H1 (cell line): Measurements from ENCODE around the gene ZFAND5. TPM values are rescaled to one million over a fixed set of nuclear protein-coding genes. Genes with fewer than 3 reads are reported as not detected.

Experiments used
- CTCF ChIA-PET: fragments of 300-600 bp; sonication (Branson Sonifier 250); formaldehyde crosslinking; loops from one replicate; lab custom pipeline; 2021; ENCODE audit not compliant: partially characterized antibody; lab: Charles Lee
- POLR2A ChIA-PET: fragments of 300-600 bp; sonication (Branson Sonifier 250); formaldehyde crosslinking; loops from one replicate; lab custom pipeline; 2021; ENCODE audit warnings: inconsistent platforms; ENCODE audit not compliant: partially characterized antibody; lab: Charles Lee
- DNase-seq, 2 experiments: peaks; one replicate each; pipeline versions ENCODE4 v3.0.0 to v3.0.0-alpha.2; 2010 to 2022; ENCODE audit warnings: low spot score in 2 of 2, low read depth in 1 of 2, mixed read lengths in 1 of 2
- FAIRE-seq: peaks from 2 replicates; lab custom pipeline; 2011; peaks lifted over from hg19 to GRCh38; lab: Jason Lieb, UNC
- H2AFZ ChIP-seq: 2 replicates; pipeline ENCODE4 v1.8.1; 2012; ENCODE audit warnings: low read length, inconsistent platforms
- H2AK5ac ChIP-seq: 2 replicates; pipeline ENCODE4 v1.6.1; 2013; ENCODE audit warnings: low read depth, low read length
- H2BK120ac ChIP-seq: replicated peaks from 2 replicates; pipeline ENCODE3; 2013; ENCODE audit warnings: low read depth, low read length, inconsistent platforms
- H2BK12ac ChIP-seq: 2 replicates; pipeline ENCODE4 v1.6.1; 2013; ENCODE audit warnings: low read depth, low read length
- H2BK15ac ChIP-seq: 2 replicates; pipeline ENCODE4 v1.6.1; 2013; ENCODE audit warnings: low read length
- H2BK20ac ChIP-seq: 2 replicates; pipeline ENCODE4 v1.6.1; 2013; ENCODE audit warnings: low read length
- H2BK5ac ChIP-seq: 2 replicates; pipeline ENCODE4 v1.6.1; 2013; ENCODE audit warnings: low read depth, low read length
- H3K14ac ChIP-seq: 2 replicates; pipeline ENCODE4 v1.6.1; 2013; ENCODE audit warnings: inconsistent platforms; ENCODE audit not compliant: insufficient read length
- H3K18ac ChIP-seq: 2 replicates; pipeline ENCODE4 v1.6.1; 2013; ENCODE audit warnings: low read length; ENCODE audit errors: extremely low read depth
- H3K23ac ChIP-seq: 2 replicates; pipeline ENCODE4 v1.6.1; 2013; ENCODE audit warnings: inconsistent platforms; ENCODE audit not compliant: insufficient read length
- H3K23me2 ChIP-seq: 2 replicates; pipeline ENCODE4 v1.6.1; 2013; ENCODE audit warnings: low read depth, low read length
- H3K27ac ChIP-seq: 2 replicates; pipeline ENCODE4 v1.6.1; 2011; ENCODE audit warnings: low read depth, low read length, inconsistent platforms
- H3K27me3 ChIP-seq, 4 experiments: replicated peaks in 1 of 4; 1 replicate in 1 of 4; 2 replicates in 3 of 4; pipeline versions ENCODE4 v1.6.1 to v1.8.1; 2011 to 2013; ENCODE audit warnings: low read length in 3 of 4, mild to moderate bottlenecking in 3 of 4, inconsistent platforms in 2 of 4, mixed read lengths in 2 of 4, moderate library complexity in 1 of 4; ENCODE audit not compliant: control insufficient read depth in 3 of 4, insufficient read depth in 3 of 4; ENCODE audit errors: extremely low read depth in 1 of 4
- H3K36me3 ChIP-seq, 4 experiments: 2 replicates each; pipeline versions ENCODE4 v1.6.1 to v1.8.1; 2011 to 2013; ENCODE audit warnings: mild to moderate bottlenecking in 4 of 4, low read length in 3 of 4, moderate library complexity in 2 of 4, control low read depth in 1 of 4, inconsistent platforms in 1 of 4; ENCODE audit not compliant: insufficient read depth in 4 of 4, control insufficient read depth in 2 of 4
- H3K4ac ChIP-seq: replicated peaks from 2 replicates; pipeline ENCODE3; 2013; ENCODE audit warnings: low read length, low read depth, mixed read lengths, inconsistent platforms; ENCODE audit not compliant: insufficient read length
- H3K4me1 ChIP-seq, 4 experiments: replicated peaks in 1 of 4; 1 replicate in 1 of 4; 2 replicates in 3 of 4; pipeline versions ENCODE4 v1.6.1 to v1.8.1; 2011 to 2013; ENCODE audit warnings: low read length in 3 of 4, inconsistent platforms in 2 of 4, mixed read lengths in 1 of 4; ENCODE audit not compliant: insufficient read depth in 4 of 4, control insufficient read depth in 3 of 4
- H3K4me2 ChIP-seq, 2 experiments: 2 replicates each; pipeline versions ENCODE4 v1.6.1 to v1.8.1; 2011 to 2013; ENCODE audit warnings: low read depth in 2 of 2, low read length in 2 of 2, control low read depth in 1 of 2, inconsistent platforms in 1 of 2, mild to moderate bottlenecking in 1 of 2; ENCODE audit not compliant: insufficient read depth in 1 of 2
- H3K4me3 ChIP-seq, 4 experiments: fragments of 200-600, 300-600 bp in 1 of 4; sonication (generic), shearing (Covaris generic), sonication (Bioruptor Twin) in 1 of 4; 2 replicates each; pipeline versions ENCODE4 v1.5.1 to v1.8.1; 2011 to 2016; ENCODE audit warnings: low read length in 4 of 4, low read depth in 3 of 4, control low read depth in 2 of 4, inconsistent platforms in 2 of 4, mild to moderate bottlenecking in 2 of 4, mixed read lengths in 1 of 4, moderate library complexity in 1 of 4; ENCODE audit not compliant: insufficient read depth in 2 of 4; ENCODE audit errors: extremely low read depth in 1 of 4
- H3K56ac ChIP-seq: replicated peaks from 2 replicates; pipeline ENCODE3; 2013; ENCODE audit warnings: low read depth, mild to moderate bottlenecking, mixed read lengths, low read length, inconsistent platforms; ENCODE audit not compliant: insufficient read length
- H3K79me1 ChIP-seq: 2 replicates; pipeline ENCODE4 v1.6.1; 2013; ENCODE audit warnings: low read depth, low read length, control low read depth
- H3K79me2 ChIP-seq, 2 experiments: 2 replicates each; pipeline versions ENCODE4 v1.6.1 to v1.8.1; 2012 to 2013; ENCODE audit warnings: low read length in 2 of 2, mild to moderate bottlenecking in 2 of 2, inconsistent platforms in 1 of 2; ENCODE audit not compliant: insufficient read depth in 2 of 2, control insufficient read depth in 1 of 2
- H3K9ac ChIP-seq, 4 experiments: replicated peaks in 1 of 4; 1 replicate in 1 of 4; 2 replicates in 3 of 4; pipeline versions ENCODE4 v1.6.1 to v1.8.1; 2011 to 2013; ENCODE audit warnings: low read depth in 3 of 4, low read length in 3 of 4, control low read depth in 2 of 4, mild to moderate bottlenecking in 2 of 4, moderate library complexity in 2 of 4, inconsistent platforms in 1 of 4; ENCODE audit errors: extremely low read depth in 1 of 4
- H3K9me3 ChIP-seq, 2 experiments: 2 replicates each; pipeline versions ENCODE4 v1.6.1 to v1.8.1; 2012 to 2013; ENCODE audit warnings: mild to moderate bottlenecking in 2 of 2, moderate library complexity in 2 of 2, control low read depth in 1 of 2, inconsistent platforms in 1 of 2, low read depth in 1 of 2, low read length in 1 of 2, mixed read lengths in 1 of 2; ENCODE audit not compliant: insufficient read depth in 2 of 2
- H4K20me1 ChIP-seq, 2 experiments: replicated peaks in 1 of 2; 2 replicates each; pipeline versions ENCODE3 to v1.8.1; 2011 to 2013; ENCODE audit warnings: inconsistent platforms in 2 of 2, low read length in 2 of 2, mild to moderate bottlenecking in 1 of 2; ENCODE audit not compliant: insufficient read depth in 2 of 2, control insufficient read depth in 1 of 2
- H4K5ac ChIP-seq: 2 replicates; pipeline ENCODE4 v1.6.1; 2013; ENCODE audit warnings: low read length, low read depth, mixed read lengths, inconsistent platforms; ENCODE audit not compliant: insufficient read length
- H4K8ac ChIP-seq: 2 replicates; pipeline ENCODE4 v1.8.0; 2013; ENCODE audit warnings: mild to moderate bottlenecking, moderate library complexity, low read length, inconsistent platforms; ENCODE audit not compliant: insufficient read depth; ENCODE audit errors: extremely low read depth
- H4K91ac ChIP-seq: replicated peaks from 2 replicates; pipeline ENCODE3; 2013; ENCODE audit warnings: low read length, mixed read lengths, inconsistent platforms; ENCODE audit not compliant: insufficient read length
- BCL11A ChIP-seq, 2 experiments: IDR thresholded peaks; one replicate each; pipeline ENCODE4 v1.6.1; 2011; ENCODE audit warnings: low read depth in 2 of 2, low read length in 2 of 2, mild to moderate bottlenecking in 2 of 2
- CTCF ChIP-seq, 3 experiments: IDR thresholded peaks; 1 replicate in 2 of 3; 2 replicates in 1 of 3; pipeline versions ENCODE4 v1.5.1 to v1.6.1; 2011; ENCODE audit warnings: low read length in 3 of 3, mild to moderate bottlenecking in 3 of 3, inconsistent platforms in 2 of 3, low read depth in 1 of 3, moderate library complexity in 1 of 3; ENCODE audit not compliant: insufficient read depth in 1 of 3; ENCODE audit errors: control extremely low read depth in 1 of 3
- EZH2 ChIP-seq: fragments of 200-600 bp; sonication (generic); IDR thresholded peaks from 2 replicates; pipeline ENCODE4 v1.7.1; 2012; ENCODE audit warnings: low read depth, mild to moderate bottlenecking, moderate library complexity, low read length, inconsistent platforms; ENCODE audit not compliant: severe bottlenecking
- GTF2F1 ChIP-seq: IDR thresholded peaks from 2 replicates; pipeline ENCODE4 v1.6.1; 2012; ENCODE audit warnings: low read depth, low read length, improper control_type of control experiment, borderline replicate concordance
- KDM4A ChIP-seq: IDR thresholded peaks from one replicate; pipeline ENCODE4 v1.7.1; 2012; ENCODE audit warnings: low read depth, mild to moderate bottlenecking, moderate library complexity, low read length, inconsistent platforms; ENCODE audit not compliant: severe bottlenecking
- MAFK ChIP-seq: IDR thresholded peaks from 2 replicates; pipeline ENCODE4 v1.6.1; 2012; ENCODE audit warnings: low read depth, mild to moderate bottlenecking, improper control_type of control experiment, low read length
- NRF1 ChIP-seq: IDR thresholded peaks from 2 replicates; pipeline ENCODE4 v1.6.1; 2011; ENCODE audit warnings: mild to moderate bottlenecking, low read depth, low read length, improper control_type of control experiment
- POLR2AphosphoS5 ChIP-seq: IDR thresholded peaks from 2 replicates; pipeline ENCODE4 v1.6.1; 2011; ENCODE audit warnings: low read depth, low read length
- POU5F1 ChIP-seq: IDR thresholded peaks from 2 replicates; pipeline ENCODE4 v1.6.1; 2011; ENCODE audit warnings: low read depth, mild to moderate bottlenecking, low read length, moderate library complexity
- SAP30 ChIP-seq: fragments of 300-600 bp; sonication (generic); IDR thresholded peaks from 2 replicates; pipeline ENCODE4 v1.7.1; 2012; ENCODE audit warnings: low read length, moderate library complexity, mild to moderate bottlenecking, inconsistent platforms; ENCODE audit not compliant: insufficient read depth, insufficient replicate concordance
- TCF12 ChIP-seq: IDR thresholded peaks from 2 replicates; pipeline ENCODE4 v1.6.1; 2011; ENCODE audit warnings: low read depth, mild to moderate bottlenecking, low read length
- WGBS, 2 experiments: shearing (Covaris generic) in 1 of 2; methylation state at CpG; one replicate each; pipeline versions ENCODE4 v1.1.6 to v1.1.7; 2013 to 2015; ENCODE audit warnings: low lambda C conversion rate in 2 of 2, mixed read lengths in 2 of 2, inconsistent platforms in 1 of 2, low coverage in 1 of 2, missing lambda C conversion rate in 1 of 2; ENCODE audit not compliant: insufficient replicate concordance in 2 of 2, insufficient coverage in 1 of 2, insufficient read length in 1 of 2; ENCODE audit errors: extremely low coverage in 1 of 2, missing lambda C conversion rate in 1 of 2; 5-methylcytosine and 5-hydroxymethylcytosine counted together
- polyA plus RNA-seq, 7 experiments: library from polyadenylated mRNA; depleted of rRNA in 3 of 7; stranded (reverse) in 5 of 7; unstranded in 2 of 7; fragments of >200 nt in 5 of 7; fragments of 200-250 nt in 2 of 7; gene quantifications; 1 replicate in 5 of 7; 2 replicates in 1 of 7; 4 replicates in 1 of 7; pipeline versions ENCODE4 v1.2.1 to v1.2.3, GENCODE V29; 2011 to 2013; ENCODE audit warnings: missing spikeins in 2 of 7, mixed read lengths in 2 of 7
- total RNA-seq: library from RNA; stranded (reverse); fragmentation: NEBNext Ultra II Directional; extraction: Animal tissue kit (Norgen Biotek cat#: 25700); gene quantifications from 2 replicates; pipeline ENCODE4 v1.2.1, GENCODE V29; 2021

ZFAND5 gene
- total and polyA plus RNA-seq, 2 of the 8 experiments (the other 6 are each of a cell fraction or from before 2014, with no cell fraction given): 76.7 to 225 TPM

- Histone ChIP-seq H3K23ac (no peak overlapping the region), H2BK12ac (no peak overlapping the region), H3K4me1 (no peaks in the 10 kb centered on the region), H3K9me3 (no peaks in the 10 kb centered on the region), H2BK120ac (no peak overlapping the region), H2BK15ac (no peak overlapping the region), H2BK5ac (no peak overlapping the region), H4K91ac (no peak overlapping the region), H2AFZ (no peak overlapping the region), H3K4me3 (no peak overlapping the region), H4K5ac (no peak overlapping the region), H3K4ac (no peak overlapping the region), H3K18ac (no peak overlapping the region), H2AK5ac (no peak overlapping the region), H3K4me2 (no peak overlapping the region), H3K14ac (no peak overlapping the region), H3K27ac (no peak overlapping the region), H2BK20ac (no peak overlapping the region), H3K36me3 (no peaks in the 10 kb centered on the region), H4K20me1 (no peaks in the 10 kb centered on the region), H3K79me1 (no peaks in the 10 kb centered on the region), H4K8ac (no peak overlapping the region), H3K9ac (no peak overlapping the region), H3K56ac (no peak overlapping the region), H3K27me3 (no peaks in the 10 kb centered on the region), H3K23me2 (no peaks in the 10 kb centered on the region), H3K79me2 (no peaks in the 10 kb centered on the region)
- WGBS, 2 experiments: 97% methylated on average over 2 of the region's 2 CpGs; no CpG with 5 or more reads in 1 of the 2 experiments
- CTCF ChIA-PET: no interaction called here
- FAIRE-seq: no peak
- DNase-seq: no peak
- POLR2A ChIA-PET: interaction anchor here (1.0 kb wide), 1 partner anchor 48 kb away, joined by 3 read pairs; the partner anchor contains the start of gene ZFAND5
- TF ChIP-seq CTCF (IDR thresholded peaks at IDR 0.05; ENCODE audit: control extremely low read depth in 1 of 3, insufficient read depth in 1 of 3, low read depth in 1 of 3, low read length in 3 of 3) (no peak), EZH2 (no peak), NRF1 (no peak), SAP30 (no peak), TCF12 (no peak), POU5F1 (no peak), GTF2F1 (no peak), KDM4A (no peak), POLR2AphosphoS5 (no peak), MAFK (no peak), BCL11A (IDR thresholded peaks at IDR 0.05; ENCODE audit: low read depth in 2 of 2, low read length in 2 of 2) (no peak)
Measured at GRCh38 chr9:72412483-72413040, 47.6 kb upstream of the ZFAND5 start.
